B cell (primary cell): Measurements from ENCODE around the gene LGALS14.
"Not testable (repeated sequence)": the region's sequence is repeated elsewhere in the genome, so short reads cannot be mapped to it uniquely, and the experiment has no call there.

Experiments
- CTCF ChIP-seq: fragments of 200-600 bp; IDR thresholded peaks from one replicate; pipeline ENCODE4 v1.8.0; 2022; ENCODE audit warnings: antibody characterized with exemption, mild to moderate bottlenecking
- EZH2 ChIP-seq: IDR thresholded peaks from 2 replicates; pipeline ENCODE4 v1.6.1; 2012; ENCODE audit warnings: borderline replicate concordance, low read depth, mild to moderate bottlenecking, moderate library complexity, low read length; ENCODE audit not compliant: insufficient read depth, poor library complexity, severe bottlenecking

DNA sequence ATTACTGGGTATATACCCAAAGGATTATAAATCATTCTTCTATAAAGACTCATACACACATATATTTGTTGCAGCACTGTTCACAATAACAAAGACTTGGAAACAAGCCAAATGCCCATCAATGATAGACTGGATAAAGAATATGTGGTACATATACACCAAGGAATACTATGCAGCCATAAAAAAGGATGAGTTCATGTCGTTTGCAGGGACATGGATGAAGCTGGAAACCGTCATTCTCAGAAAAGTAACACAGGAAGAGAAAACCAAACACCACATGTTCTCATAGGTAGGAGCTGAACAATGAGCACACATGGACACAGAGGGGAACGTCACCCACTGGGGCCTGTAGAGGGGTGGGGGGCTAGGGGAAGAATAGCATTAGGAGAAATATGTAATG is 15.9 kb downstream of the LGALS14 start:
- not testable (repeated sequence) for TF ChIP-seq CTCF, EZH2
